OCI-LY7 (cell line): Measurements from ENCODE around the gene RNF146. TPM values are rescaled to one million over a fixed set of nuclear protein-coding genes. Genes with fewer than 3 reads are reported as not detected.

ENCODE experiments used
- Bru-seq: library from RNA; stranded (reverse); fragments of 400-500 nt; gene quantifications from one replicate; lab custom pipeline; 2021; lab: Mats Ljungman, UMichigan
- BruChase-seq, 2 experiments: library from RNA; stranded (reverse); fragments of 400-500 nt; gene quantifications; one replicate each; lab custom pipeline; 2021; lab: Mats Ljungman, UMichigan
- BruUV-seq: library from RNA; stranded (reverse); fragments of 400-500 nt; replicated peaks from 2 replicates; lab custom pipeline; 2021; lab: Mats Ljungman, UMichigan
- CTCF ChIA-PET: fragments of 300-600 bp; sonication (Branson Sonifier 250); formaldehyde crosslinking; loops from one replicate; lab custom pipeline; 2022; ENCODE audit warnings: antibody characterized with exemption; ENCODE audit not compliant: unreplicated experiment; lab: Charles Lee
- POLR2A ChIA-PET: fragments of 300-600 bp; sonication (Branson Sonifier 250); formaldehyde crosslinking; loops from one replicate; lab custom pipeline; 2022; ENCODE audit warnings: antibody characterized with exemption; lab: Charles Lee
- DNase-seq: peaks from one replicate; pipeline ENCODE4 v3.0.0-alpha.2; 2015; ENCODE audit warnings: low spot score
- H2AFZ ChIP-seq: fragments of 200-600 bp; sonication (generic), shearing (Covaris generic); 2 replicates; pipeline ENCODE4 v1.6.1; 2014; ENCODE audit warnings: mild to moderate bottlenecking, antibody characterized with exemption, low read length, moderate library complexity
- H3K27ac ChIP-seq: fragments of 200-600 bp; sonication (generic); 2 replicates; pipeline ENCODE4 v1.5.1; 2014; ENCODE audit warnings: mixed run types, low read depth, mild to moderate bottlenecking, moderate library complexity, low read length, inconsistent platforms; ENCODE audit not compliant: poor library complexity, severe bottlenecking
- H3K36me3 ChIP-seq: fragments of 200-600 bp; sonication (generic); 2 replicates; pipeline ENCODE4 v1.6.1; 2014; ENCODE audit warnings: mild to moderate bottlenecking, antibody characterized with exemption, low read length, moderate library complexity, mixed read lengths; ENCODE audit not compliant: insufficient read depth
- H3K4me1 ChIP-seq: fragments of 200-600 bp; sonication (generic); 2 replicates; pipeline ENCODE4 v1.5.1; 2014; ENCODE audit warnings: mild to moderate bottlenecking, low read length; ENCODE audit not compliant: insufficient read depth, poor library complexity, severe bottlenecking
- H3K4me2 ChIP-seq: fragments of 200-600 bp; sonication (generic); 2 replicates; pipeline ENCODE4 v1.6.1; 2014; ENCODE audit warnings: mild to moderate bottlenecking, low read length
- H3K4me3 ChIP-seq: fragments of 200-600 bp; sonication (generic); 2 replicates; pipeline ENCODE4 v1.5.1; 2014; ENCODE audit warnings: mild to moderate bottlenecking, low read depth, low read length; ENCODE audit not compliant: poor library complexity, severe bottlenecking
- H3K79me2 ChIP-seq: fragments of 200-600 bp; sonication (generic); 2 replicates; pipeline ENCODE4 v1.6.1; 2016; ENCODE audit warnings: low read depth, mild to moderate bottlenecking, low read length, moderate library complexity, mixed read lengths; ENCODE audit not compliant: insufficient read depth
- H3K9me2 ChIP-seq: fragments of 200-600 bp; sonication (generic); 2 replicates; pipeline ENCODE4 v1.6.1; 2016; ENCODE audit warnings: mild to moderate bottlenecking, low read length, mixed read lengths; ENCODE audit not compliant: insufficient read depth
- H3K9me3 ChIP-seq: fragments of 200-600 bp; sonication (generic); 2 replicates; pipeline ENCODE4 v1.6.1; 2014; ENCODE audit warnings: mild to moderate bottlenecking, mixed run types, low read length, mixed read lengths
- H4K20me1 ChIP-seq: fragments of 200-600 bp; sonication (generic); 2 replicates; pipeline ENCODE4 v1.6.1; 2014; ENCODE audit warnings: mild to moderate bottlenecking, antibody characterized with exemption, low read length, moderate library complexity, mixed read lengths; ENCODE audit not compliant: insufficient read depth
- CTCF ChIP-seq: fragments of 200-600 bp; sonication (generic); conservative IDR thresholded peaks from 2 replicates; pipeline ENCODE4 v1.5.1; 2014; ENCODE audit warnings: mild to moderate bottlenecking, antibody characterized with exemption, low read length, moderate library complexity, mixed read lengths
- EZH2phosphoT487 ChIP-seq: fragments of 200-600 bp; sonication (generic); IDR thresholded peaks from 2 replicates; pipeline ENCODE4 v1.6.1; 2018; ENCODE audit warnings: low read depth, borderline replicate concordance, mild to moderate bottlenecking, mixed run types, antibody characterized with exemption, low read length, moderate library complexity, mixed read lengths
- intact Hi-C: fragments of 100-400 bp; cut with micrococcal nuclease; formaldehyde crosslinking; loops from one replicate; pipeline ENCODE4 v1.10.0; 2022; ENCODE audit not compliant: unreplicated experiment
- long read RNA-seq: library from polyadenylated mRNA; stranded (forward); transcript quantifications from one replicate; pipeline ENCODE4 v2.0.0, GENCODE V29; 2022
- total RNA-seq, 2 experiments: library from RNA; depleted of rRNA in 1 of 2; stranded (reverse); fragments of >200 nt in 1 of 2; shearing (Covaris generic) in 1 of 2; gene quantifications; 2 replicates each; pipeline ENCODE4 v1.2.3, GENCODE V29; 2014 to 2022

RNF146 gene
- total RNA-seq (2014; rRNA removed; shearing (Covaris generic)) (11.1 and 16.2 TPM in 2 replicates), total RNA-seq (2022) (26.3 and 31.1 TPM in 2 replicates), Bru-seq, nascent RNA (percentile 82 among the genes with signal in this experiment), BruChase-seq, experiment 1, labeled RNA remaining after a 6-hour chase (percentile 73 among the genes with signal in this experiment), BruChase-seq, experiment 2, labeled RNA remaining after a 2-hour chase (percentile 78 among the genes with signal in this experiment)
- long read RNA-seq, partial matches to known transcripts: 0 of 13 reads
- long read RNA-seq, other reads (novel, unspliced or antisense): 10 of 13 reads

- H3K9me3 ChIP-seq: no peaks in the 10 kb centered on the region
- peaks cover 6% of the 10 kb centered on the region; the same call in 1 of the 2 replicates for H4K20me1 ChIP-seq
- no peaks in the 10 kb centered on the region for H3K9me2 ChIP-seq
- H3K79me2 ChIP-seq: peaks cover 38% of the 10 kb centered on the region
- TF ChIP-seq CTCF: peak; percentile 86
- no peak for TF ChIP-seq EZH2phosphoT487
- ChIA-PET POLR2A (interaction anchor here (0.6 to 2.7 kb wide), 12 partner anchors 9 to 1485 kb away, joined by 3 to 10 read pairs (median 4); partner anchors contain the start of gene ECHDC1), CTCF (interaction anchor here (0.6 to 0.9 kb wide), 3 partner anchors 62 to 79 kb away, joined by 3 to 6 read pairs (median 4); no protein-coding TSS in a partner anchor)
- H3K4me3 ChIP-seq: peak within 1 kb of the TSS; percentile 76
- peak within 1 kb of the TSS; percentile 93 for H3K4me2 ChIP-seq
- H3K4me1 ChIP-seq: peaks cover 19% of the 10 kb centered on the region
- intact Hi-C loops: loop anchor here (2.0 kb wide), 3 partner anchors 76 to 926 kb away; partner anchors contain the start of genes CENPW and ECHDC1
- BruUV-seq: TSS peak; percentile 49
- H3K27ac ChIP-seq: peak within 1 kb of the TSS; percentile 95
- no peaks in the 10 kb centered on the region for H3K36me3 ChIP-seq
- peak; percentile 85 for DNase-seq
- peak within 1 kb of the TSS; percentile 89 for H2AFZ ChIP-seq
Observed at GRCh38 chr6:127266178-127266891, at the start of gene RNF146. Gene RNF146 (plus strand): TSS chr6:127266864. CDS start chr6:127280339, 13,475 bp downstream.

DNA sequence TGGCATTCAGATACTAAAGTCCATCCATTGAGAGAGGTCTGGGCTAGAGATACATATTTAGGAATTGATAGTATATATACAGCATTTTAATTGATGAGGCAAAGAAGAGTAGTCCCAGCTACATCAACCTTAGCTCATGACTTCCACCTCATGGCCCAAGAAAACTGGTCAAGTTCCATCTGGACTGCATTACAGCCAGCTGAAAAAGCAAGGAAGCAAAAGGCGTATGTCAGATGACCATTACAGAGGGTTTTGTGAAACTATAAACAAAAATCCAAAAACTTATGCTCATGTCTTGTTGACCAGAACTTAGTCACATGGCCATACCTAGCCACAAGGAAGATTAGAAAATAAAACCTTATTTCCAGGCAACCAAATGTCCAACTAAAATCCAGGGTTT lies 46.8 kb upstream of the RNF146 start:
- H3K36me3 ChIP-seq: no peaks in the 10 kb centered on the region
- H4K20me1 ChIP-seq: no peaks in the 10 kb centered on the region
- H3K79me2 ChIP-seq: no peaks in the 10 kb centered on the region
- H3K4me3 ChIP-seq: no peak overlapping the region
- BruUV-seq: no TSS peak
- intact Hi-C loops: no loop called here
- ChIA-PET POLR2A (interaction anchor here (0.6 to 0.7 kb wide), 2 partner anchors 86 to 216 kb away, joined by 3 to 5 read pairs; no protein-coding TSS in a partner anchor), CTCF (no interaction called here)
- no peaks in the 10 kb centered on the region for H3K9me3 ChIP-seq
- H3K9me2 ChIP-seq: no peaks in the 10 kb centered on the region
- TF ChIP-seq EZH2phosphoT487 (no peak), CTCF (no peak)
- no peaks in the 10 kb centered on the region for H3K4me1 ChIP-seq
- H3K27ac ChIP-seq: no peak overlapping the region
- DNase-seq: no peak
- no peak overlapping the region for H3K4me2 ChIP-seq
- H2AFZ ChIP-seq: no peak overlapping the region
